Esophagus (tissue), 2 donors: ENCODE measurements around the gene PXN. TPM values are rescaled to one million over a fixed set of nuclear protein-coding genes. Genes with fewer than 3 reads are reported as not detected.

Experiments used
- H3K27ac ChIP-seq, 2 donors: one replicate each; pipeline ENCODE4 v1.5.1; 2013; ENCODE audit warnings: low read depth in 2 of 2, mild to moderate bottlenecking in 2 of 2, inconsistent platforms in 1 of 2, low read length in 1 of 2, moderate library complexity in 1 of 2
- H3K27me3 ChIP-seq, 2 donors: one replicate each; pipeline ENCODE4 v1.6.1; 2013; ENCODE audit warnings: low read length in 2 of 2, control low read depth in 1 of 2, mild to moderate bottlenecking in 1 of 2; ENCODE audit not compliant: insufficient read depth in 2 of 2, control insufficient read depth in 1 of 2
- H3K36me3 ChIP-seq, 2 donors: one replicate each; pipeline ENCODE4 v1.6.1; 2013; ENCODE audit warnings: low read length in 1 of 2; ENCODE audit not compliant: control insufficient read depth in 2 of 2, insufficient read depth in 2 of 2
- H3K4me1 ChIP-seq, 2 donors: one replicate each; pipeline ENCODE4 v1.6.1; 2013; ENCODE audit warnings: low read length in 1 of 2; ENCODE audit not compliant: control insufficient read depth in 2 of 2, insufficient read depth in 2 of 2
- H3K4me3 ChIP-seq, 2 donors: one replicate each; pipeline ENCODE4 v1.5.1; 2013; ENCODE audit warnings: low read length in 2 of 2, mild to moderate bottlenecking in 2 of 2, low read depth in 1 of 2, moderate library complexity in 1 of 2
- H3K9me3 ChIP-seq, 2 donors: one replicate each; pipeline ENCODE4 v1.6.1; 2013; ENCODE audit warnings: mild to moderate bottlenecking in 2 of 2, low read depth in 1 of 2, low read length in 1 of 2, moderate library complexity in 1 of 2; ENCODE audit not compliant: control insufficient read depth in 2 of 2, insufficient read depth in 1 of 2
- WGBS, 2 donors: extraction: QIAGEN DNeasy Blood & Tissue Kit; methylation state at CpG; one replicate each; pipeline ENCODE4 v1.1.7; 2013; 5-methylcytosine and 5-hydroxymethylcytosine counted together
- polyA plus RNA-seq, 2 donors: library from polyadenylated mRNA; stranded (reverse); fragments of 200-250 nt; gene quantifications; one replicate each; pipeline ENCODE4 v1.2.3, GENCODE V29; 2013
- donor health status: healthy with polysubstance abuse.
- donor health status: Bipolar disorder and iron deficiency.

The PXN gene
- polyA plus RNA-seq, 2 donors = 17.3 to 32.1 TPM

DNA sequence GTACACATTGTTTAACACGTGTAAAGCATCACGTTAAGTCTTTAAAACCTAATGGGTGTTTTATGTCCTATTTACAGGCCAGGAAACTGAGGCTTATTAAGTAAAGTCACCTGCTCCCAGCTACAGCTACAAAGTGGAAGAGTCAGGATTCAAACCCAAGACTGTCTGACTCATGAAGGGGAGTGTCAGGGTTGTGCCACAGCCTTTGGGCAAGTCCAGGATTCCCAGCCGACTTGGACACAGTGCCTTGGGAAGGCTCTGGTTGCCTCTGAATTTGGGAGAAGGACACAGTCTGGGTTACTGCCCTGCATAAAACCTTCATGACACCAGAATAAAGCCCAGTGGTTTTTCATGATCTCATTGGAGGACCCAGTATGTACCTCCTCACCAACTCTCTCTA lies 18.9 kb upstream of the PXN start:
- H3K4me3 ChIP-seq = no peak overlapping the region
- WGBS, 2 donors = 63 to 72% methylated on average over 3 of the region's 3 CpGs

DNA sequence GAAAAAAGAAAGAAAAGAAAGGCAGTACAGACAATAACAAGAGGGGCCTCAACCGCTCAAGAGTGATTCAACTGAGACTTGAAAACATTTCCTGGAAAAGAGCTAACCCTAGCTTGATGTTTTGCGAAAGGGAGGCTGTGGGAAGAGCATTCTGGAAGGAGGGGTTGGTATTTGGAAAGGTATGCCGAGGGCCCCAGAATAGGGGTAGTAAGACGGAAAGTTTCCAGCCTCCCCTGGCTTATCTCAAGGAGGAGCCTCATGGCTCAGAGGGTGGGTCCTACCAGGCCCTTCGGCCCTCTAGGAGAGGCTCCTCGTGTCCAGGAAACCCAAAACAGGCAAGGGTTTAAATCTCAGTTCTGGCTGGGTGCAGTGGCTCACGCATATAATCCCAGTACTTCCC lies 17.8 kb upstream of the PXN start:
- no peak overlapping the region for H3K4me3 ChIP-seq
- no peaks in the 10 kb centered on the region for H3K36me3 ChIP-seq
- no peaks in the 10 kb centered on the region for H3K9me3 ChIP-seq
- no peaks in the 10 kb centered on the region for H3K27me3 ChIP-seq
- no peak overlapping the region for H3K27ac ChIP-seq
- 69 to 76% methylated on average over 7 of the region's 7 CpGs for WGBS, 2 donors
- peaks cover 0 to 2% of the 10 kb centered on the region in 2 donors for H3K4me1 ChIP-seq

More for the DNA sequence above, 18.9 kb upstream of the PXN start:
- H3K36me3 ChIP-seq = no peaks in the 10 kb centered on the region
- peaks cover 0 to 2% of the 10 kb centered on the region in 2 donors for H3K4me1 ChIP-seq
- H3K9me3 ChIP-seq = no peaks in the 10 kb centered on the region
- no peak overlapping the region for H3K27ac ChIP-seq
- H3K27me3 ChIP-seq = no peaks in the 10 kb centered on the region

GRCh38 chr12:120278137-120279069 lies 12.9 kb upstream of the PXN start:
- WGBS, 2 donors = 93 to 95% methylated on average over 46 to 56 of the region's 57 CpGs
- no peak overlapping the region for H3K27ac ChIP-seq
- H3K27me3 ChIP-seq = no peaks in the 10 kb centered on the region
- no peaks in the 10 kb centered on the region for H3K4me1 ChIP-seq
- H3K4me3 ChIP-seq = no peak overlapping the region
- no peaks in the 10 kb centered on the region for H3K36me3 ChIP-seq
- H3K9me3 ChIP-seq = no peaks in the 10 kb centered on the region

GRCh38 chr12:120276734-120277133 lies 11.2 kb upstream of the PXN start:
- H3K4me3 ChIP-seq = no peak overlapping the region
- no peaks in the 10 kb centered on the region for H3K4me1 ChIP-seq
- no peaks in the 10 kb centered on the region for H3K27me3 ChIP-seq
- no peaks in the 10 kb centered on the region for H3K36me3 ChIP-seq
- no peak overlapping the region for H3K27ac ChIP-seq
- WGBS, 2 donors = 90 to 95% methylated on average over 6 of the region's 6 CpGs
- no peaks in the 10 kb centered on the region for H3K9me3 ChIP-seq

DNA sequence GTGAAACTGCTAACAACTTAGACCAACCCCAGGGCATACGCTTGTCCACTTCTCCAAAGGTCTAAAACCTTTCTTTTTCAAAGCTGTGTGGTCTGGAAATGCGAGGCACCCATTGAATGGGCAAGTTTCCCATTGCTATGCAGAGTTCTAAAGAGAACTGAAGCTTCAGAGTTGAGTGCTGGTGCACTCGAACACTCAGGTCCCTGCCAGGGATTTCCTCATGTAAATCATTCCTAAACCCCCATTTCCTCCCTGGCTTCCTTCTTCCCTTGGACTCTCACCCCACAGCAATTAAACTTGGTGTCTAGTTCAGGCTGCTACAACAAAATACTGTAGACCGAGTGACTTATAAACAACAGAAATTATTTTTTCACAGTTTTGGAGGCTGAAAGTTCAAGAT lies 2.2 kb upstream of the PXN start:
- Histone ChIP-seq H3K9me3 (no peaks in the 10 kb centered on the region), H3K4me3 (no peak overlapping the region), H3K36me3 (no peaks in the 10 kb centered on the region), H3K27ac (no peak overlapping the region), H3K4me1 (peaks cover 5% of the 10 kb centered on the region in 2 donors), H3K27me3 (no peaks in the 10 kb centered on the region)
- WGBS, 2 donors = 42 to 47% methylated on average over 4 of the region's 4 CpGs

DNA sequence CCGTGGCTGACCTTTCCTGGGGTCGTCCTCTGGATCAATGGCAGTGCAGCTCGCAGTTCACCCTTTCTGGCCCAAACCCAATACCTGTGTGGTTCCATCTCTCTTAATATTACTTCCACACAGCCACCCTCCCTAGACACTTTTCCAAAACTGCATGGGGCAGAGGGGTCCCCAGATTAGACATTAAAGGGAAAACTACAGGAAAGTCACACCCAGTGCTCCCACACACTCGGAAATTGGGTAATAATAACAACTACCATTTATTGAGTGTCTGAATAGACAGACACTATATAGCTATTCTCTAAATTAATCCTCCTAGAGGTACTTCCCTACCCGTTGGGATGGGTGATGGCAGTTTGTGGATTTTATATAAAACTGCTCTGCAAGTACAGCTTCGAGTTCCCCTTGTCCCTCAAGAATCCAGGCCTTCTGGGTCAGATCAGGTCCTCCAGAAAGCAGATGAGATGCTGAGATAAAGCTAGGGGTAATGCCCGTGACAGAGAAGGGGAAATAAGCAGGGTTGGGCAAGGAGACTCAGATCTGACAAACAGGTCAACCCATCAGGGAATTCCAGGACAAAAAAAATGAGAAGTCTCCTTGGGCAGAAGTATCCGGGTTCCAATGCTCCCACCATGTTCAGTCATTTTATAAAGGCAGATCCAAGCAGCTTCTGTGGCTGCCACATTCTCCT lies 795 bp upstream of the PXN start:
- no peaks in the 10 kb centered on the region for H3K27me3 ChIP-seq
- peaks cover 5 to 11% of the 10 kb centered on the region in 2 donors for H3K4me1 ChIP-seq
- no peak overlapping the region for H3K27ac ChIP-seq
- H3K9me3 ChIP-seq = no peaks in the 10 kb centered on the region
- no peaks in the 10 kb centered on the region for H3K36me3 ChIP-seq
- peak overlapping the region in 1 of 2 donors; percentile 88 for H3K4me3 ChIP-seq
- 35 to 37% methylated on average over 8 of the region's 8 CpGs for WGBS, 2 donors

DNA sequence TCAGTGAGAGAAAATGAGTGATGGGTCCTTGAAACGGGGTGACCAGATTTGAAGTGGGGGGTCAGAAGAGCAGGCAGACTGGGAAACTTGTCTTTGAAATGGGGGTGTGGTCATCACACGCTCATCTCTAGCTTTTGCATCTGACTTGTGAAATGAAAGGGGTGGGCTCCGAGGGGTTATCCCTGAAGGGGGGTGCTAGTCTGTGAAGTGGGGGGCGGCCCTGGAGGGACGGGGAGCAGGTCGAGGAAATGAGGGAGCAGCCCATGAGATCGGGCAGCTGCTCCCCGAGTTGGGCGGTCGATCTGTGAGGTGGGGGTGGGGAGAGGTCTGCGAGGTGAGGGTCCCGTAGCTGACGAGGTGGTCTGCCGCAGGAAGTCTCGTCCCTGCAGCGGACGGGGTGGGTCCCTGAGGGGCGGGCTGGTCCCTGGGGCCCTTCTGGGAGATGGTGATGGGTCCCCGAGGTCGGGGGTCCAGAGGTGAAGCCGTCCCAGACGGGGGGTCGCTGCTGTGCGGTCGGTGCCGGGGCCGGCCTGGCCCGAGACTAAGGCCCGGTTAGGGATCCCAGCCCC lies 542 bp downstream of the PXN start:
- WGBS, 2 donors = 1% methylated on average over 29 of the region's 29 CpGs
- H3K4me3 ChIP-seq = peak overlapping the region; percentile 82 to 88
- H3K9me3 ChIP-seq = no peaks in the 10 kb centered on the region
- H3K27ac ChIP-seq = peak overlapping the region; percentile 83 to 85
- no peaks in the 10 kb centered on the region for H3K27me3 ChIP-seq
- peaks cover 5 to 11% of the 10 kb centered on the region in 2 donors for H3K4me1 ChIP-seq
- no peaks in the 10 kb centered on the region for H3K36me3 ChIP-seq

DNA sequence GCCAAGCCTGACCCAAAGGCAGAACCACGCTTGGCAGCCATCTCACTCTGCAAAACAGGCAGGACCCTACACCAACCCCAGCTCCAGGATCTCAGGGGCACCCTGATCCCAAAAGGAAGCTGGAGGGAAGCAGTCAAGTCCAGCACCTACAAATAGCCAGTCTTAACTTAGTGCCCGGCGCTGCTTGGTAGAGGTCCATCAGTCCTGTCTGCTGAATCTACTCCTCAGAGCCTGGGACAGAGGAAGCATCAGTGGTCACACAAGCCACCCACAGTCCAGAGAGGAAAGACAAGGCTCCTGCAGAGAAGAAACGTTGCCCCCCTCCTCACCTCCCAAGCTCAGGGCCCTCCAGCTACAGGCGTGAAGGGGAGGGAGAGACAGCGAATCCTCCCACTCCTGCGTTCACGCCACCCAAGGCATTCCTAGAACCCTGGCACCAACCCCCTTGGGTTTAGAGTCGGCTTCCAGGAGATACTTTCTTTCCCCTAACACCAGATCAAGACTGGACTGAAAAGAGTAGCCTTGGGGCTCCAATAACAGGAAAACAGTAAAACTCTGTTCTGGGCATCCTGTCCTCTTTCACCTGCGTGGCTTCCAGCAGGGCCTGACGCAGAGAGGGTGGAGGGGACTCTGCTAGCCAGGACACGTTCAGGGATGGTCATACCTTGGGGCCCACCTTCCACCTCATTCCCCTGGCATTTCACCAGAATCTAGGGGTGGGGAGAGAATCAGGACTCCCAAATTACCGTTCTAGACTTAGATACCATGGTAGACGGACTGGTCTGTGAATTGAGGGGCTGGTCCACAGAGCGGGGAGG lies 1.2 kb downstream of the PXN start:
- H3K4me1 ChIP-seq = peaks cover 5 to 11% of the 10 kb centered on the region in 2 donors

GRCh38 chr12:120263748-120264085 lies 1.8 kb downstream of the PXN start:
- 26 to 35% methylated on average over 5 of the region's 5 CpGs for WGBS, 2 donors
- Histone ChIP-seq H3K36me3 (no peaks in the 10 kb centered on the region), H3K4me1 (peaks cover 5 to 11% of the 10 kb centered on the region in 2 donors), H3K9me3 (no peaks in the 10 kb centered on the region), H3K4me3 (peak overlapping the region; percentile 82 to 88), H3K27me3 (no peaks in the 10 kb centered on the region), H3K27ac (peak overlapping the region; percentile 83 to 85)

More for the DNA sequence above, 1.2 kb downstream of the PXN start:
- peak overlapping the region; percentile 82 to 88 for H3K4me3 ChIP-seq
- H3K27me3 ChIP-seq = no peaks in the 10 kb centered on the region
- peak overlapping the region; percentile 83 to 85 for H3K27ac ChIP-seq
- no peaks in the 10 kb centered on the region for H3K9me3 ChIP-seq
- 23% methylated on average over 15 of the region's 15 CpGs for WGBS, 2 donors
- no peaks in the 10 kb centered on the region for H3K36me3 ChIP-seq
